ENCODE data around the gene SYNJ2.

Gene SYNJ2

GRCh38 chr6:158143700-158144099, 162.0 kb downstream of the SYNJ2 start:
- peaks cover 15% of the 10 kb centered on the region for H3K36me3 ChIP-seq (ENCODE audit: insufficient read depth, insufficient read length, low read length)
- DNase-seq (ENCODE audit: low read depth, low spot score) = no peak
- no peak overlapping the region for H3K4me3 ChIP-seq (ENCODE audit: insufficient read length, low read depth)

More at GRCh38 chr6:158143700-158144099, 162.0 kb downstream of the SYNJ2 start:
- no peak for TF ChIP-seq YY1 (IDR thresholded peaks at IDR 0.05; ENCODE audit: insufficient read depth, insufficient read length)
- TF ChIP-seq SUZ12 (IDR thresholded peaks at IDR 0.05; ENCODE audit: extremely low read depth, insufficient read depth, insufficient read length) = no peak
- TF ChIP-seq ZNF274 (IDR thresholded peaks at IDR 0.05; ENCODE audit: low read depth, low read length) = no peak
- H3K9me3 ChIP-seq (ENCODE audit: insufficient read depth, low read length) = no peaks in the 10 kb centered on the region
- H3K4me1 ChIP-seq (ENCODE audit: insufficient read depth, insufficient read length) = no peaks in the 10 kb centered on the region
- H3K27me3 ChIP-seq (ENCODE audit: insufficient read depth, insufficient read length) = no peaks in the 10 kb centered on the region
- no peak overlapping the region for H3K9ac ChIP-seq (ENCODE audit: insufficient read length, low read depth)

Data from NT2/D1 (cell line).